ENCODE results near the gene MST1.
A peak's percentile ranks its signal among the peaks of the same experiment; 100 is the strongest.

GRCh38 chr3:49674497-49674983, 14.7 kb downstream of the MST1 start:
- TF ChIP-seq CTCF (IDR thresholded peaks at IDR 0.05) (peak in 2 of 4 experiments; percentile 21 to 28), POLR2AphosphoS5 (IDR thresholded peaks at IDR 0.05) (no peak), POLR2A (IDR thresholded peaks at IDR 0.05) (no peak)
